ENCODE measurements around the gene ARL14EPL. TPM values are rescaled to one million over a fixed set of nuclear protein-coding genes. Genes with fewer than 3 reads are reported as not detected.

ARL14EPL gene
- polyA plus RNA-seq, 1 experiment: not detected

DNA sequence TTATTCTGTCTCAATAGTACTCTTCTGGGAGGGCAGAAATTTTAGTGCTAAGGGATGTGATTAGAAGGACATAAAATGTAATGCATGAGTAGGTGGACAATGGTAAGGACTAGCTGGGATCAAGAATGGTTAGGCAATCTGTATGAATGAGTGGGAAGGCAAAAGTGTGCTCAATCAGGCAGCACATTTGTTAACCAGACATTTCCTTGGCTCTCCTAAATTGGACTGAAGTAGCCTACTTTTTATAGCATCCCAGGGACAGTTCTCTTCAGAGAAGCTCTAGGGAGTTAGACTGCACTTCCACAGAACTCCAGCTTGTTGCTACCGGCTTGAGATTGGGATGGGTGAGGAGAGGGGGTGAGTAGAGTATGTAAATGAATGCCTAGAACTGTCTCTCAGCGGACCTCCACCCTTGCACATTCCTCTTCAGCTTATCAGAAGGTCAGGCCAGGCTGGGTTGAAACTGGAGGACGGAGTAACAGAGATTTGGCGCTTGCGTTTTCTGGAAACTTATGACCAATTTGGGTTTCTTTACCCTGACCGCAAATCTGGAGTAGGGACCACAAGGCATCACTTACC, 19.0 kb upstream of the ARL14EPL start:
- no peak for DNase-seq (ENCODE audit: low read depth)
- TF ChIP-seq, protein P1, sequence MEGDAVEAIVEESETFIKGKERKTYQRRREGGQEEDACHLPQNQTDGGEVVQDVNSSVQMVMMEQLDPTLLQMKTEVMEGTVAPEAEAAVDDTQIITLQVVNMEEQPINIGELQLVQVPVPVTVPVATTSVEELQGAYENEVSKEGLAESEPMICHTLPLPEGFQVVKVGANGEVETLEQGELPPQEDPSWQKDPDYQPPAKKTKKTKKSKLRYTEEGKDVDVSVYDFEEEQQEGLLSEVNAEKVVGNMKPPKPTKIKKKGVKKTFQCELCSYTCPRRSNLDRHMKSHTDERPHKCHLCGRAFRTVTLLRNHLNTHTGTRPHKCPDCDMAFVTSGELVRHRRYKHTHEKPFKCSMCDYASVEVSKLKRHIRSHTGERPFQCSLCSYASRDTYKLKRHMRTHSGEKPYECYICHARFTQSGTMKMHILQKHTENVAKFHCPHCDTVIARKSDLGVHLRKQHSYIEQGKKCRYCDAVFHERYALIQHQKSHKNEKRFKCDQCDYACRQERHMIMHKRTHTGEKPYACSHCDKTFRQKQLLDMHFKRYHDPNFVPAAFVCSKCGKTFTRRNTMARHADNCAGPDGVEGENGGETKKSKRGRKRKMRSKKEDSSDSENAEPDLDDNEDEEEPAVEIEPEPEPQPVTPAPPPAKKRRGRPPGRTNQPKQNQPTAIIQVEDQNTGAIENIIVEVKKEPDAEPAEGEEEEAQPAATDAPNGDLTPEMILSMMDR (IDR thresholded peaks at IDR 0.05; ENCODE audit: insufficient read depth, low read depth, low read length): no peak
- ChIA-PET CTCF (interaction anchor here (2.1 kb wide), 1 partner anchor 12 kb away, joined by 4 read pairs; no protein-coding TSS in a partner anchor), POLR2A (no interaction called here)
- Histone ChIP-seq H3K27me3 (ENCODE audit: control insufficient read depth, insufficient read depth, low read length) (no peaks in the 10 kb centered on the region), H3K36me3 (ENCODE audit: control insufficient read depth, insufficient read depth, low read length) (no peaks in the 10 kb centered on the region), H3K4me3 (ENCODE audit: low read depth, low read length) (no peak overlapping the region)

DNA sequence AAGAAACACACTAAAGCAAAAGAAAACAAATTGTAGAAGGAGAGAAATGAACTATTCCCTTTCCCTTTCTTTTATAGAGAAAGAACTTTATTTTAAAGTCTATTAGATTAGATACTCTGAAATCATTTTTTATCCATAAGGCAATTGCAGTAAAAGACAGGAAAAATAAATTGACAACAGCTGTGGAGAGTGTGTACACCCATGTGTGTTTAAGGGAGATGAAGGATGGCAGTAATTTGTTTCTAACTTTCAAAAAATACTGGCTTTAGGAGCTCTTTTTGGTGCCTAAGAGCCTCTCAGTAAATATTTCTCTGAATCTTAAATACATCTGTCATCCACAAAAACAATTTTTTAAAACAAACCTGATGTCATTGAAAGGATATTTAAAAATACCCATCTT, 18.3 kb upstream of the ARL14EPL start:
- no peak for DNase-seq (ENCODE audit: low read depth)
- Histone ChIP-seq H3K27me3 (ENCODE audit: control insufficient read depth, insufficient read depth, low read length) (no peaks in the 10 kb centered on the region), H3K4me3 (ENCODE audit: low read depth, low read length) (no peak overlapping the region), H3K36me3 (ENCODE audit: control insufficient read depth, insufficient read depth, low read length) (no peaks in the 10 kb centered on the region)
- POLR2A ChIA-PET: no interaction called here
- TF ChIP-seq, protein P1 (IDR thresholded peaks at IDR 0.05; ENCODE audit: insufficient read depth, low read depth, low read length): no peak
- CTCF ChIA-PET: interaction anchor here (0.7 to 2.1 kb wide), 2 partner anchors 11 to 83 kb away, joined by 3 to 4 read pairs; no protein-coding TSS in a partner anchor

DNA sequence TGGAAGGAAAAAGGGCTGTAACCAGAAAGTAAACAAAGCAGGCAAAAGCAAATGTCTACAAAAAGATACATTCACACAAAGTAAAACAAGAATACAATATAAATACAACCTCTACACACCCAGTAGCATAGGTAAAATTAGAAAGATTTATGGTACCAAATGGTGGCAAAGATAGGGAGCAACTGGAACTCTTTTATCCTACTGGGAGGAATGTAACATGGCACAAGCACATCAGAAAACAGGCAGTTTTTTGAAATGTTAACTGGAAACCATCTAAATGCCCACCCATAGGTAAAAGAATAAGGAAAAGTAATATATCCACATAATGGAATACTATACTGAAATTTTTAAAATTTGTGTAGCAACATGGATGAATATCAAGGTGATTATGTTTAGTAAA, 8.7 kb upstream of the ARL14EPL start:
- H3K27me3 ChIP-seq (ENCODE audit: control insufficient read depth, insufficient read depth, low read length): no peaks in the 10 kb centered on the region
- TF ChIP-seq, protein P1 (IDR thresholded peaks at IDR 0.05; ENCODE audit: insufficient read depth, low read depth, low read length): no peak; the same call in 1 of the 2 replicates
- no peaks in the 10 kb centered on the region for H3K36me3 ChIP-seq (ENCODE audit: control insufficient read depth, insufficient read depth, low read length)
- H3K4me3 ChIP-seq (ENCODE audit: low read depth, low read length): no peak overlapping the region
- CTCF ChIA-PET: no interaction called here
- POLR2A ChIA-PET: no interaction called here
- no peak for DNase-seq (ENCODE audit: low read depth)

DNA sequence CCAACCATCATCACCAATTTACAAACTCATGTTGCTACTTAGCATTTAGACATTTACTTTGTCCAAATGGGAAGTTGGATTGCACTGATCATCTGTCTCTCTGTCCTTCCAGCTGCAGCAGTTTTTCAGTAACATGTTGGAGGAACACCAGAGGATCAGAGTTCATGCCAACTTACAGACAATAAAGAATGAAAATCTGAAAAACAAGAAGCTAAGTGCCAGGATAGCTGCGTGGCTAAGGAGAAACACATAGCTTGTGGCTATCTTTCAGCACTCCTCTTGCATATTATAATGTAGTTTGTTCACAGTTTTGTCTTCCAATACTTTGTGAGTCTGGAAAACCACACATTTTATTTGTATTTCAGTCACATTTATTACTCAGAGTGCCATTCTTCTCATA, 6.4 kb upstream of the ARL14EPL start:
- H3K4me3 ChIP-seq (ENCODE audit: low read depth, low read length): no peak overlapping the region
- no peaks in the 10 kb centered on the region for H3K36me3 ChIP-seq (ENCODE audit: control insufficient read depth, insufficient read depth, low read length)
- TF ChIP-seq, protein P1 (IDR thresholded peaks at IDR 0.05; ENCODE audit: insufficient read depth, low read depth, low read length): no peak
- ChIA-PET CTCF (interaction anchor here (1.1 to 1.8 kb wide), 2 partner anchors 12 to 14 kb away, joined by 3 to 4 read pairs; no protein-coding TSS in a partner anchor), POLR2A (no interaction called here)
- no peaks in the 10 kb centered on the region for H3K27me3 ChIP-seq (ENCODE audit: control insufficient read depth, insufficient read depth, low read length)
- no peak for DNase-seq (ENCODE audit: low read depth)

DNA sequence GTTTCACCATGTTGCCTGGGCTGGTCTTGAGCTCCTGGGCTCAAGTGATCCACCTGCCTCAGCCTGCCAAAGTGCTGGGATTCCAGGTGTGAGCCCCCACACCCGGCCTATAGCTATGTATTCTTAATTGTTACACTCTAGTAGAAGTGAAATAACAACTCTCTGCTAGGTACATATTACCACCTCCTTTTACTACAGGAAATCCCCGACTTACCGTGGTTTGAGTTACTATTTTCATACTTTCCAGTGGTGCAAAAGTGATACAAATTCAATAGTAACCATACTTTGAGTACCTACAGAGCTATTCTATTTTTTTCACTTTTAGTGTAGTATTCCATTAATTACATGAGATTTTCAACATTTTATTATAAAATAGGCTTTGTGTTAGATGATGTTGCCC, 719 bp downstream of the ARL14EPL start:
- TF ChIP-seq, protein P1 (IDR thresholded peaks at IDR 0.05; ENCODE audit: insufficient read depth, low read depth, low read length): no peak
- Histone ChIP-seq H3K4me3 (ENCODE audit: low read depth, low read length) (no peak overlapping the region), H3K27me3 (ENCODE audit: control insufficient read depth, insufficient read depth, low read length) (no peaks in the 10 kb centered on the region), H3K36me3 (ENCODE audit: control insufficient read depth, insufficient read depth, low read length) (no peaks in the 10 kb centered on the region)
- ChIA-PET CTCF (interaction anchor here (1.3 to 2.6 kb wide), 3 partner anchors 145 to 398 kb away, joined by 4 to 10 read pairs (median 6); no protein-coding TSS in a partner anchor), POLR2A (no interaction called here)
- no peak for DNase-seq (ENCODE audit: low read depth)

Measured in BJ (cell line).